NK-92 (cell line): ENCODE results near the gene ACIN1.

ENCODE experiments used
- DNase-seq: peaks from one replicate; lab custom pipeline; 2025; ENCODE audit not compliant: unreplicated experiment; lab: John Stamatoyannopoulos, UW

Gene ACIN1

GRCh38 chr14:23058654-23059504 lies 36.1 kb downstream of the ACIN1 start:
- no peak for DNase-seq

GRCh38 chr14:23057757-23058653 lies 36.9 kb downstream of the ACIN1 start:
- DNase-seq = no peak

GRCh38 chr14:23056956-23057756 lies 37.8 kb downstream of the ACIN1 start, which contains the start of gene CDH24:
Gene CDH24, minus strand, starts transcription at chr14:23057520. Its CDS starts 1,787 bp downstream, at chr14:23055733.
- DNase-seq = no peak

GRCh38 chr14:23056145-23056955 lies 38.6 kb downstream of the ACIN1 start:
- no peak for DNase-seq

- no peak for DNase-seq
These were observed 39.3 kb downstream of the ACIN1 start for GRCh38 chr14:23055621-23056144.

GRCh38 chr14:23055147-23055550 lies 39.8 kb downstream of the ACIN1 start:
- no peak for DNase-seq

- no peak for DNase-seq
These were observed 40.7 kb downstream of the ACIN1 start for GRCh38 chr14:23054000-23054811.

- DNase-seq = no peak
These were observed 41.5 kb downstream of the ACIN1 start for GRCh38 chr14:23053426-23053825.

- no peak for DNase-seq
These were observed 42.3 kb downstream of the ACIN1 start for GRCh38 chr14:23052671-23053070.

GRCh38 chr14:23052182-23052623 lies 42.7 kb downstream of the ACIN1 start:
- no peak for DNase-seq

GRCh38 chr14:23051141-23052057 lies 43.5 kb downstream of the ACIN1 start:
- no peak for DNase-seq

GRCh38 chr14:23049011-23049410 lies 45.9 kb downstream of the ACIN1 start:
- DNase-seq = no peak

- DNase-seq = no peak
These were observed 46.9 kb downstream of the ACIN1 start for GRCh38 chr14:23047751-23048693.

GRCh38 chr14:23047034-23047634 lies 47.8 kb downstream of the ACIN1 start:
- DNase-seq = no peak

GRCh38 chr14:23045419-23046357 lies 49.2 kb downstream of the ACIN1 start:
- DNase-seq = no peak
